DND-41 (cell line): ENCODE results near the gene TTC33.
"Not testable (repeated sequence)": the region's sequence is repeated elsewhere in the genome, so short reads cannot be mapped to it uniquely, and the experiment has no call there.

Source experiments
- ATAC-seq: fragments of 200-7000 bp; cut with Tn5 transposase; 3 replicates; pipeline ENCODE4 v1.9.1; 2021; ENCODE audit warnings: low read depth; ENCODE audit not compliant: insufficient read depth
- DNase-seq: peaks from one replicate; pipeline ENCODE4 v3.0.0-alpha.2; 2020
- H2AFZ ChIP-seq: 2 replicates; pipeline ENCODE4 v1.6.0; 2012; ENCODE audit warnings: low read depth, low read length
- H3K27ac ChIP-seq: 2 replicates; pipeline ENCODE4 v1.5.1; 2012; ENCODE audit warnings: low read length, inconsistent platforms
- H3K27me3 ChIP-seq: fragments of 200-600 bp; sonication (generic); 2 replicates; pipeline ENCODE4 v1.6.0; 2012; ENCODE audit warnings: low read length, mild to moderate bottlenecking, inconsistent platforms; ENCODE audit not compliant: insufficient read depth, poor library complexity
- H3K36me3 ChIP-seq: 2 replicates; pipeline ENCODE4 v1.5.1; 2012; ENCODE audit warnings: low read length, inconsistent platforms; ENCODE audit not compliant: insufficient read depth
- H3K4me1 ChIP-seq: 2 replicates; pipeline ENCODE4 v1.5.1; 2012; ENCODE audit warnings: mild to moderate bottlenecking, low read length; ENCODE audit not compliant: insufficient read depth
- H3K4me2 ChIP-seq: 2 replicates; pipeline ENCODE4 v1.6.0; 2012; ENCODE audit warnings: mild to moderate bottlenecking, moderate library complexity, low read length, inconsistent platforms; ENCODE audit not compliant: insufficient read depth
- H3K4me3 ChIP-seq, 2 experiments: fragments of 200-600 bp in 1 of 2; shearing (Covaris generic) in 1 of 2; 2 replicates each; pipeline ENCODE4 v1.5.1; 2012 to 2016; ENCODE audit warnings: inconsistent platforms in 2 of 2, low read length in 2 of 2, mild to moderate bottlenecking in 2 of 2, low read depth in 1 of 2, moderate library complexity in 1 of 2
- H3K79me2 ChIP-seq: 2 replicates; pipeline ENCODE4 v1.6.0; 2012; ENCODE audit warnings: low read length, inconsistent platforms; ENCODE audit not compliant: insufficient read depth
- H3K9ac ChIP-seq: 2 replicates; pipeline ENCODE4 v1.6.0; 2012; ENCODE audit warnings: low read depth, mild to moderate bottlenecking, inconsistent platforms, low read length, moderate library complexity
- H3K9me3 ChIP-seq: 2 replicates; pipeline ENCODE4 v1.5.1; 2012; ENCODE audit warnings: low read length, moderate library complexity, mild to moderate bottlenecking, inconsistent platforms; ENCODE audit not compliant: insufficient read depth, severe bottlenecking
- H4K20me1 ChIP-seq: 2 replicates; pipeline ENCODE4 v1.6.0; 2012; ENCODE audit warnings: low read length; ENCODE audit not compliant: insufficient read depth
- EZH2 ChIP-seq: IDR thresholded peaks from 3 replicates; pipeline ENCODE4 v1.6.1; 2012; ENCODE audit warnings: borderline replicate concordance, low read depth, mild to moderate bottlenecking, moderate library complexity, low read length, inconsistent platforms; ENCODE audit not compliant: severe bottlenecking
- TF ChIP-seq, protein P1 (sequence below): IDR thresholded peaks from 2 replicates; pipeline ENCODE4 v1.5.1; 2012; ENCODE audit warnings: borderline replicate concordance, low read length, moderate library complexity, mild to moderate bottlenecking; ENCODE audit not compliant: poor library complexity, severe bottlenecking; ENCODE audit errors: extremely low read depth

TTC33 gene

GRCh38 chr5:40665635-40666298, 90.0 kb downstream of the TTC33 start:
- ATAC-seq = peak; percentile 46; the same call in 1 of the 3 replicates
- peaks cover 25% of the 10 kb centered on the region for H3K4me1 ChIP-seq
- H4K20me1 ChIP-seq = no peaks in the 10 kb centered on the region
- DNase-seq = no peak
- H3K9me3 ChIP-seq = no peaks in the 10 kb centered on the region
- no peaks in the 10 kb centered on the region for H3K79me2 ChIP-seq
- no peak overlapping the region for H3K9ac ChIP-seq
- H3K4me3 ChIP-seq = no peak overlapping the region
- TF ChIP-seq, protein P1, sequence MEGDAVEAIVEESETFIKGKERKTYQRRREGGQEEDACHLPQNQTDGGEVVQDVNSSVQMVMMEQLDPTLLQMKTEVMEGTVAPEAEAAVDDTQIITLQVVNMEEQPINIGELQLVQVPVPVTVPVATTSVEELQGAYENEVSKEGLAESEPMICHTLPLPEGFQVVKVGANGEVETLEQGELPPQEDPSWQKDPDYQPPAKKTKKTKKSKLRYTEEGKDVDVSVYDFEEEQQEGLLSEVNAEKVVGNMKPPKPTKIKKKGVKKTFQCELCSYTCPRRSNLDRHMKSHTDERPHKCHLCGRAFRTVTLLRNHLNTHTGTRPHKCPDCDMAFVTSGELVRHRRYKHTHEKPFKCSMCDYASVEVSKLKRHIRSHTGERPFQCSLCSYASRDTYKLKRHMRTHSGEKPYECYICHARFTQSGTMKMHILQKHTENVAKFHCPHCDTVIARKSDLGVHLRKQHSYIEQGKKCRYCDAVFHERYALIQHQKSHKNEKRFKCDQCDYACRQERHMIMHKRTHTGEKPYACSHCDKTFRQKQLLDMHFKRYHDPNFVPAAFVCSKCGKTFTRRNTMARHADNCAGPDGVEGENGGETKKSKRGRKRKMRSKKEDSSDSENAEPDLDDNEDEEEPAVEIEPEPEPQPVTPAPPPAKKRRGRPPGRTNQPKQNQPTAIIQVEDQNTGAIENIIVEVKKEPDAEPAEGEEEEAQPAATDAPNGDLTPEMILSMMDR = no peak
- TF ChIP-seq EZH2 = no peak
- H3K27ac ChIP-seq = no peak overlapping the region
- H2AFZ ChIP-seq = no peak overlapping the region
- no peaks in the 10 kb centered on the region for H3K36me3 ChIP-seq
- H3K27me3 ChIP-seq = no peaks in the 10 kb centered on the region
- no peak overlapping the region for H3K4me2 ChIP-seq

GRCh38 chr5:40660751-40661150, 95.0 kb downstream of the TTC33 start:
- Histone ChIP-seq H3K79me2 (no peaks in the 10 kb centered on the region), H3K4me2 (no peak overlapping the region), H4K20me1 (no peaks in the 10 kb centered on the region), H3K27me3 (no peaks in the 10 kb centered on the region), H3K9ac (no peak overlapping the region), H3K4me1 (peaks cover 8% of the 10 kb centered on the region), H3K4me3 (no peak overlapping the region), H3K27ac (no peak overlapping the region), H2AFZ (no peak overlapping the region), H3K36me3 (no peaks in the 10 kb centered on the region), H3K9me3 (no peaks in the 10 kb centered on the region)
- ATAC-seq = peak; percentile 24; the same call in 1 of the 3 replicates
- DNase-seq = no peak
- TF ChIP-seq, protein P1 = no peak
- TF ChIP-seq EZH2 = no peak

DNA sequence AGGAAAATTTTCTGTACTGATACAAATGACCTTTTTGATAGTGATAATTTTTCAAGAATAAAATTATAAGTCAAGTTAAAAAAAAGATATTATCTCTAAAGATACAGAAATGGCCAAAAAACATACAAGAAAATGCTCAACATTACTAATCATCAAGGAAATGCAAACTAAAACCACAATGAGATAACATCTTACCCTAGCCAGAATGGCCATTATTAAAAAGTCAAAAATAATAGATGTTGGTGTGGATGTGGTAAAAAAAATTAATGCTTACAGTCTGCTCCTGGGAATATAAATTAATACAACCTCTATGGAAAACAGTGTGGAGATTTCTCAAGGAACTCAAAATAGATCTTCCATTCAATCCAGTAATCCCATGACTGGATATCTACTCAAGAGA, 99.0 kb downstream of the TTC33 start:
- Histone ChIP-seq H3K27me3 (no peaks in the 10 kb centered on the region), H3K4me2 (no peak overlapping the region), H3K9ac (no peak overlapping the region), H3K36me3 (no peaks in the 10 kb centered on the region), H3K4me1 (peaks cover 47% of the 10 kb centered on the region), H3K27ac (no peak overlapping the region), H3K79me2 (peaks cover 34% of the 10 kb centered on the region), H2AFZ (no peak overlapping the region), H3K4me3 (no peak overlapping the region), H4K20me1 (no peaks in the 10 kb centered on the region), H3K9me3 (no peaks in the 10 kb centered on the region)
- ATAC-seq (no peak), DNase-seq (no peak)
- TF ChIP-seq, protein P1 = no peak
- TF ChIP-seq EZH2 = no peak

GRCh38 chr5:40656091-40656490, 99.7 kb downstream of the TTC33 start:
- Histone ChIP-seq H3K79me2 (peaks cover 38% of the 10 kb centered on the region), H3K4me1 (peaks cover 51% of the 10 kb centered on the region)
- not testable (repeated sequence) for H3K9me3 ChIP-seq, ATAC-seq, H3K4me3 ChIP-seq, H3K36me3 ChIP-seq, H2AFZ ChIP-seq, H4K20me1 ChIP-seq, H3K27me3 ChIP-seq, H3K4me2 ChIP-seq, H3K9ac ChIP-seq, H3K27ac ChIP-seq, DNase-seq
